GM18870 (cell line): Measurements from ENCODE around the gene SPINDOC.
"Not testable (repeated sequence)": the region's sequence is repeated elsewhere in the genome, so short reads cannot be mapped to it uniquely, and the experiment has no call there.

ENCODE experiments used
- ATAC-seq: cut with Tn5 transposase; IDR thresholded peaks from one replicate; pipeline ENCODE4 v1.9.1; 2021; ENCODE audit warnings: moderate library complexity; ENCODE audit not compliant: unreplicated experiment

SPINDOC gene, protein sequence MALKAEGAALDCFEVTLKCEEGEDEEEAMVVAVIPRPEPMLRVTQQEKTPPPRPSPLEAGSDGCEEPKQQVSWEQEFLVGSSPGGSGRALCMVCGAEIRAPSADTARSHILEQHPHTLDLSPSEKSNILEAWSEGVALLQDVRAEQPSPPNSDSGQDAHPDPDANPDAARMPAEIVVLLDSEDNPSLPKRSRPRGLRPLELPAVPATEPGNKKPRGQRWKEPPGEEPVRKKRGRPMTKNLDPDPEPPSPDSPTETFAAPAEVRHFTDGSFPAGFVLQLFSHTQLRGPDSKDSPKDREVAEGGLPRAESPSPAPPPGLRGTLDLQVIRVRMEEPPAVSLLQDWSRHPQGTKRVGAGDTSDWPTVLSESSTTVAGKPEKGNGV

DNA sequence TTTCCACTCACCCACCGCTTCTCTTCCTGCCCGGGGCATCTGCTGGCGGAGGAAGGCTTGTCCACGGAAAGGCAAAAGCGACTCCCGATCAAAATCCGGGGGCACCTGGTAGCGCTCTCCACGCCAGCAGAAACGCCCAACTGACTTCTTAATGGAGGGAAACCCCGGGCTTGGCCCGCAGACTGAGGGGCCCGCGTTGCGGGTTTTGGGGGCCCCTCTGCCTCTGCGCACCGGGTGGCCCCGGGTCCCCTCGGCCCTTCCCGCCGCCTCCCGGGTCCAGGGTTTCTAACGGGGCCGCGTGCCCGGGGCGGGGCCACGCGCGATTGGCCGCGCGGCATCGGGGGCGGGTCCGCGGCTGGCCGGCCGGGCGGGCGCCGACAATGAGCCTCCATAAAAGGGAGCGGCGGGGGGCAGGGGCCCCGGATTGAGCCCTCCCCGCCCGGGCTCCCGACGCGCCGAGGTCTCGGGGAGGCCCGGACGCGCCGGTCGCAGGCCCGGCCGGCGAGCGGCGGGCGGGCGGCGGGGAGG is at the start of gene SPINDOC:
Gene SPINDOC, plus strand, starts transcription at position 422 of the 528 bp plus-strand sequence. CDS start 231 bp downstream, outside the sequence.
- ATAC-seq = no peak

DNA sequence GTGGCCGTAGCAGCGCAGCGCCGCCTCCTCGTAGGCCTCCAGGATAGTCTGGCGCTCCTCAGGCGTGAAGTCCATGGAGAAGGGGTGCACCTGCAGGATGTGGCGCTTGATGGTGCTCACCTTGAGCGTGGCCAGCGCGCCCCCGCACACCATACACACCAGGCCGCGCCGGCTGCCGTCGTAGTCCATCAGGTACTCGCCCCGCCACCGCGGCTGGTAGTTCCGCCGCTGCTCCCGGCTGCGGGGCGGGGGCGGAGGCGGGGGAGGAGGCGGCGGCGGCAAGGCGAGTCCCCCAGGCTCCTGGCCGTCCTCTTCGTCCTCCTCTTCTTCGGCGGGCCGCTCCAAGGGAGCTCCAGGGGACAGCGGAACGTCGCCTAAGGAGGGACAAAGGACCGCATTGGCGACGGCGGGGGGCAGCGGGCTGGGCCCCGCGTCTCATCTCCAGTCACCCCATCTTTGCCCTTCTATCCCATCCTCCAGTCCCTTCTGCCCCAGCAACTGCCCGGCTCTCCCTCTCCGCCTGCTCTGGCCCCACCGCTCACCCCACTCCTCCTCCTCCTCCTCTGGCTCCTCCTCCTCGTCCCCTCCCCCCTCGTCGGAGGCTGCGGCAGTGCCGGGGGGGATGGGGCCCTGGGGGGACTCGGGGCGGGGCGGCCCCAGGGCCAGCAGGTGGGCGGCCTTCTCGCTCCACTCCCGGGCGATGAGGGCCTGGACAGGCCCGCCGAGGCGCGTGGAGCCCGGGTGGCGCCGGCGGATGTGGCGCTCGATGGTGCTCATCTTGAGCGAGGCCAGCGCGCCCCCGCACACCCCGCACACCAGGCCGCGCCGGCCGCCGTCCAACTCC is 49.5 kb upstream of the SPINDOC start:
- ATAC-seq = no peak

DNA sequence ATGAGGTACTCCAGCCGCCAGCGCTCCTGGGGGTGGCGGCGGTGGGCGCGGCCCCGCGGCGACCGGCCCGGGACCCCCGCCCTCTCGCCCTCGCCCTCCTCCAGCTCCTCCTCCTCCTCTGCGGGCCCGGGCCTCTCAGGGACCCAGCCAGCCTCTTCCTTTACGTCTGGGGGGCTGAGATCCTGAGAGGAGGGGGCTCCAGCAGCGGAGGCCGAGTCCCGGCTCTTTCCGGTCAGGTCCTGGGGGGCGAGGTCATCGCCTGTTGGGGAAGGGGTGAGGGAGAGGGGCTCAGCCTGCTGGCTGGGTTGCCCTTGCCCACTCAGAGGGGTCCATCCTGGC is 48.9 kb upstream of the SPINDOC start:
- no peak for ATAC-seq

DNA sequence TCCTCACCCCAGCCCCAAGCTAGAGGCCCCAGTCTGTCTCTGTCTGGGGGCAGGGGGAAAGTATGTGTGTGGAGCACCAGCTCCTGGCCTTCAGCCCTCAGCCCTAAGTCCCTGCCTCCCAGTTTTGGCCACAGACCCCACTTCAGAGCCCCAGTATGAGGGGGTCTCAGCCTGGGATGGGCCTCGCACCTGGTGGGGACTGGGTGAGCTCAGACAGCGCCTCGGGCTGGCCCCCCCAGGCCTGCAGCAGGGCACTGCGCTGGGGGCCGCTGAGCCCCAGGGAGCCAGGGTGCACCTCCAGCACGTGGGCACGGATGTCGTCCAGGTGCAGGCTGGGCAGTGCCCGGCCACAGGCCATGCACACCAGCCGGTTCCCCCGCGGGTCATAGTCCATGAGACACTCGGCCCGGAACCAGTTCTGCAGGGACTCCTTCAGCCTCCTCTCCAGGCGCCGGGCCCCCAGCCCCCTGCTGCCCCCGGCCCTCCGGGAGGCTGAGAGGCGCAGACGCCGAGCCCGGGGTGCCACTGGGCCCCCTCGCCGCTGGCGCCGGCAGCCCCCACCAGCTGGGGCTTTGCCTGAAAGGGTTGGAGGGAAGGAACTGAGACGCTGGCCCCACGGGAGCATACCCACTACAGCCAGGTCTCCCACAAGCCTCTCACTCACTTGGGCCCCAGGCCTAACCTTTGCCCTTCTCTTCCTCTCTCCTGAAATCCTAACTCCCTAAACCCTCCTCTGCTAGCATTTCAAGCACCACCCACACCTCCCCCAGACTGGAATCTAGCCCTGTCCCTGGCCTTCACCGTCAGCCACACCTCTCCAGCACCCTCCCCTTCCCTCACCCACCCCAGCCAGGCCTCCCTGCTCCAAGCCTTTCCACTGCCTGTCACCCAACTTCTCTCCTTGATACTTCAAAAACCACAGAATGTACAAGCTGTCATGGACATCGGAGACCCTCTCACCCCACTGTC is 48.3 kb upstream of the SPINDOC start:
- no peak for ATAC-seq

DNA sequence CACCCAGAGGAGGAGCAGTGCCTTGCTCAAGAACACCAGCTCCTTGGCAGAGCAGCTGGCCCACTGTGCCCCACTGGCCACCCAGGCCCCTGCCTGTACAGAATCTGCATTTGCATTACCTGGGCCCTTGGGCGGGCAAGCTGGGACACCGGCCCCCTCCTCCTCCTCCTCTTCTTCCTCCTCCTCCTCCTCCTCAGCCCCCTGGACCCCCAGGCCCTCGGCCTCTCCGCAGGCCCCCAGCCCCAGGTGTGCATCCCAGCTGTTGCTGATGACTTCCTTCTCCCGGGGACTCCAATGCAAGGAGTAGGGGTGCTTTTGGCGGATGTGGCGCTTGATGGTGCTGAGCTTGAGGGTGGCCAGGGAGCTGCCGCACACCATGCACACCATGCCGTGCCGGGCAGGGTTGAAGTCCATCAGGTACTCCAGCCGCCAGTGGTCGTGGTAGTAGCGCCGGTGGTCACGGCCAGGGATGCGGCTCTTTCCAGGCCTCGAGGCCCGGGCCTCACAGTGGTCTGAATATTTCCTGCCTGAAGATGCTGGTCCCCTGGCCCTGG is 47.5 kb upstream of the SPINDOC start:
- ATAC-seq = no peak

DNA sequence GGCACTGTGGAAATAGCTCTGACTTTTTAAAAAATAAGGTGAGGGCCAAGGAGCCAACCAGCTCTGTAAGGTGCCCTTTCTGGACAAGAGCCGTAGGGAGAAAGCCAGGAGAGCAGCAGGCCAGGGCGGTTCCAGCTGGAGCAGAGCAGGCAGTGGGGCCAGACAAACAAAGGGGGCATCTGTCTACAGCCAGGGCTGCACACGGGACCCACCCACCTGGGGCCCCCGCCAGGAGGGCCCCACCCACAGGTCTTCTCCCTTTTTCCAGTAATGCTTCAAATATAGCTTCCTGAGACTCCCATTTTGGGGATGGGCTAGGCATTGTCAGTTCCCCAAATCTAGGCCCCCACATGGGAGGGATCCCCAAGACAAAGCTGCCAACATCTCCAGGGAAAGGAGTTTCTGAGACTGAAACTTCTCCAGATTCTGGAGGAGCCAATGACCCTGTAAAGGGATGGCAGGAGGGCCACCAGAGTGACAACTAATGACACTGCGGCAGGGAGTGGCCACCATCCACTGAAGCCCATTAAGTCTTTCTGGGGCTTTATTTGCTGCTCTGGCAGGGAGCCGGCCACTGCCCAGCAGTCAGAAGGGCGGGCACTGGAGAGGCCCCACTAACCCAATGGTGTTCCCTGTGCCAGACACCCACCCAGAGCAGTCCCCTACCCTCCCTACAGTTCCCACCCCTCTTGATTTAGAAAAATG is 46.6 kb upstream of the SPINDOC start:
- ATAC-seq = no peak

DNA sequence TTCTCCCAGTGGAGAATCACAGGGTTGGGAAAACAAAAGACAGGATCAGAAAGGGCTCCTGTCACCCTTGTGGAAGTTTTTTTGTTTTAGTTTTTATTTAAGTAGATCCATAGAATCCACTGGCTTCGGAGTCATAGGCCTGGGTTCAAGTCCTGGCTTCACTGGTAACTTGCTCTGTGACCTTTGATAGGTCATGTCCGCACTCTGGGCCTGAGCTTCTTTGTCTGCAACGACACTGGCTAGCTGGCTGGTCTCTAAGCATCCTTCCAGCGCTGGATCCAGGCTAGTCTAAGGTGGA is 46.0 kb upstream of the SPINDOC start:
- ATAC-seq = no peak

DNA sequence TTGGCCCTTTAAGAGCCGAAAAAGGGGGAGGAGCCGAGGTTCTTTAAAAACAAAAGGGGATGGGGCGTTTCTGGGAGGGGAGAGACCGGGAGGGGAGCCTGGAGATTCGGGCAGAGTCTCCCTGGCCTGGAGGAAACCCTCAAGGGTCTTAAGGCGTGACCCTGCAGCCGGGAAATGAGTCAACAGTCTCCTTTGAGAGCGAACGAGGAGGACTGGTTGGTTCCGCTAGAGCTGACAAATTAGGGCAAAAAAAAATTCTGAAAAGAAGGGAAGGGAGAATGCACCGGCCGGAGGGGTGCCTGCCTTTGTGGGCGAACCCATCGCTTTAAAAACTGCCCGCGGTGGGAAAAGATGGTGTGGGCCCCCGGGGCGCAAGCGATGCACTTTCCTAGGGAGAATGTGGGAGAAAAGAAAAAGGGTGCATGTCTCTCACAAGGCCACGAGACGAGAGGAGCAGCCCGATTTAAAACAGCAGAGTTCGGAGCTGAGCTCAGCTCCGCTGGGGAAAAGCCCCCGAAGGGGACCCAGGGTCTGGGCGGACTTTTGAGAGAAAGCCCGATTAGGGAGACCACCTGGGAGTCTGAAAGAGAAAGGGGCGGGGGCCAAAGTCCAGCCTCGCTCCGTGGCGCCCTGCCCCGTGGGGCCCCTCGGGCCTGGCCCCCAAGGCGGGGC is 45.6 kb upstream of the SPINDOC start:
- no peak for ATAC-seq

DNA sequence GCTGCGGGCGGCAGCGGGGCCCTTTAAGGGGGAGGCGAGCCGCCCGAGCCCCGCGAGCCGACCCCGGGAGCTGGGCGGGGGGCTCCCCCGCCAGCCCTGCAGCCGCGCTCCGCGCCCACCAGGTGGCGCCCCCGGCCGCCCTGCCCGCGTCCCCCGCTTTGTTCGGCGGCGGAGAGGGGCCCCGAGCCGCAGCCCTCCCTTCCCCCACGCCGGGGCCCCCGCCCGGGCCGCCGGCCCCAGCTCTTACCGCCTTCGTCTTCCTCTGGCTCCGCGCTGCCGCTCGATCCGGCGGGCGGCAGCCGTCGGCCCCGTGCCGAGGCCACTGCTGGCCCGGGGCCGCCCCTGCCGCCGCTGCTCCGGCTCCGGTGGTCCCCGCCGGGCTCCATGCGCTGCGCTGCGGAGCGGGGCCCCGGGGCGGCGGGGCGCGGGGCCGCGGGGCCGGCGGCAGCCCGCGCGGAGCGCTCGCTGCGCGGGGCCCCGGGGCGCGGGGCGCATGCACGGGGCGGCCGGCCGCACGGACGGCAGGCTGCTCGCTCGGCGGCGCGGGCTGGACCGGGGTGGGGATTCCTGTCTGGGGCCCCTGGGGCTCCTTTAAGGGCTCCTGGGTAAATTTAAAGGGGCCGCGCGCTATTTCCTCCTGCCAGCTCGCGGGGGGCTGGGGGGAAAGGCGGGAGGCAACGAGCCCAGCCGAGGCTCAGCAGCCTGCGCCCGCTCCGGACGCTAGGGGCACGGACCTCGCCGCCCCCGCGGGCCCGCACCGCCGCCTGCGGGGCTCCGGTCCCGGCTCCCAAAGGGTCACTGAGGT is 44.8 kb upstream of the SPINDOC start, which contains the start of gene ZFTA:
Gene ZFTA, minus strand, starts transcription at position 539 of the 805 bp plus-strand sequence. Its CDS starts 153 bp downstream, at position 386.
- ATAC-seq = no peak

DNA sequence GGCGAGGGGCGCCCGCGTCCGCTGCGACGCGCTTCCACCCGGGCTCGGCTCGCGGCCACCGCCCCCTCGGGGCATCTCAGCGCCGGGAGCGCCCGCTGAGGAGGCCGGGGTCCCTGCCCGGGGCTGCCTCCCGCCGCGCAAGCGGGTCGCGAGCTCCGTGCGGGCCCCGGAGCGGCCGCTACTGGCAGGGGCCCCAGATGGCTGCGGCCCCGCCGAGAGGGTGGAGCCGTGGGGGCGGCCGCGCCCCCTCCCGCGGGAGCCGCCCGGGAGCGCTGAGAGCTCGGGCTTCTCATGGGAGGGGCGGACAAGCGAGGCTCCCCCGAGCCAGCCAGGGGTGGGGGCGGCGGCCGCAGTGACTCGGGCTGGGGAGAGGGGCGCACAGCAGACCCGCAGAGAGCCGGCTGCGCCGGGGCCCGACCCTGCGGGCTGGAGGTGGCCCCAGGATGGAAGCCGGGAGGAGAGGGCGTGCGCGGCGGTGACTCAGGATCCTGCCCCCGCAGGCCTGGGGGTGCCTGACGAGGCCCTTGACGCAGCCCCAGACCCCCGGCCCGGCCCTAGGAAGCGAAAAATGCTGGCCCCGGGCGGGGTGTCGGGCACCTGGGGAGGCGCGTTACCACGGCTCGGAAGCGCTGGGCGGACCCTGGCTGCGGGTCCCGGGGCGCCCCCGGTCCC is 44.1 kb upstream of the SPINDOC start:
- ATAC-seq = no peak

DNA sequence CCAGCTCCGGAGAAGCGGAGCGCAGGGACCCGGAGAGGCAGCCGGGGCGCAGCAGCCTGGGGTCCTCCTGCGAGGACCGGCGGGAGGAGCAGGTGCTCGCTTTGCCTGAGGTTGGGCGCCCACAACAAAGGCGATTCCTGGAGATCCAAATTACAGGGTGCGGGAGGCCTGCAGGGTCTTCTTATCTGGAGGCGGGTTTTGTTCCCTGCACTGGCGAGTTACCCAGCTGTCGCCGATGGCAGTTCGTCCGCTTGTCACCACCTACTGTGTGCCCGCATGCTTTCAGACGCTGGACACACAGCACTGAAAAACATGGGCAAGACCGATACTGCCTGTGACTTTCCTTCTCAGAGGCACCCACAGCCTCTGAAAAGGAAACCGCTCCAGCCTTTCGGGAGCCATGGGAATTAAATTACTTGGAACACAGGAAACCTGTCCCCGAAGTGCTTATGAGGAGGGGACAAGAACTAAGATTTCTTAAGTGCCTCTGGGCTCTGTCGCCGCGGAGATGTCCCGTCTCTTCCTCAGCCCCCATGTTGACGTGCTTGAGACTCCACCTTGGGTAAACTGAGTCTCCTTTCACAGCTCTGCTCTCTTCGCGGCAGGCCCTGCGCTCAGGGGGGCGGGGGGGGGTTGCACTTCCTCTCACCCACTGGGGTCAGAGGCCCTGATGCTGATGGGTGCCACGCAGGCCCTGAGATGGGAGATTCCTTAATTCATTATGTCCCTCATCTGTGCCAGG is 43.4 kb upstream of the SPINDOC start:
- no peak for ATAC-seq

DNA sequence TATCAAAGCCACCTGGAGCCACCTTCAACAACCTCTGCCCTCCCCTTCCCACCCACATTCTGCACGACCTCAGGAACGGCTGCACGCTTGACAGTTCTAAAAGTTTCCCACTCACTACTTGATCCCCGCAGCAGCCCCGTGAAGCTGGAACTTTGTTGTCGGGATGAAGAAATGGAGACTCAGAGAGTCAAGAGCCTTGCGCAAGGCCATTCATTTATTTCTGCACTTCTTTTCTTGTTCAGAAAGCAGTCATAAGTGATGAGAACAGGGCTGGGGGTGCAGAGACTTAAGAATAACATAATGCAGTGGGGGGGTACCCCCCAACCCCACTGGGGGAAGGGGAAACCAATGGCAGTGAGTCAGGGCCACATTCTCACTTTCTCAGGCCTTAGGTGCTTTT is 42.5 kb upstream of the SPINDOC start:
- ATAC-seq = no peak

DNA sequence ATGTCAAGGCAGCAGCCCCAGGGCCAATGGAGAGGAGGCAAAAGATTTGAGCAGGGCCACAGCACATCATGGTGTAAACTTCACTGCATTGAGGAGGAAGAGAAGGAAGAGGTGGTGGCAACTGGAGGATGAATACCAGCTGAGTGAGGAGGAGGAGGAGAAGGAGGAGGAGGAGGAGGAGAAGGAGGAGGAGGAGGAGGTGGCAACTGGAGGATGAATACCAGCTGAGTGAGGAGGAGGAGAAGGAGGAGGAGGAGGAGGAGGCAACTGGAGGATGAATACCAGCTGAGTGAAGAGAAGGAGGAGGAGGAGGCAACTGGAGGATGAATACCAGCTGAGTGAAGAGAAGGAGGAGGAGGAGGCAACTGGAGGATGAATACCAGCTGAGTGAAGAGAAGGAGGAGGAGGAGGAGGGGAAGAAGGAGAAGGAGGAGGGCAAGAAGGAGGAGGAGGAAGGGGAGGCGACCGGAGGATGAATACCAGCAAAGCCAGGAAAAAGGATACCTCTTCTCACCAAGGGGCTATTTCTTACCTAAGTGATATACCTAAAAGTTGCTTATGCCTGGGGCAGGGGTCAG is 41.4 kb upstream of the SPINDOC start:
- not testable (repeated sequence) for ATAC-seq

DNA sequence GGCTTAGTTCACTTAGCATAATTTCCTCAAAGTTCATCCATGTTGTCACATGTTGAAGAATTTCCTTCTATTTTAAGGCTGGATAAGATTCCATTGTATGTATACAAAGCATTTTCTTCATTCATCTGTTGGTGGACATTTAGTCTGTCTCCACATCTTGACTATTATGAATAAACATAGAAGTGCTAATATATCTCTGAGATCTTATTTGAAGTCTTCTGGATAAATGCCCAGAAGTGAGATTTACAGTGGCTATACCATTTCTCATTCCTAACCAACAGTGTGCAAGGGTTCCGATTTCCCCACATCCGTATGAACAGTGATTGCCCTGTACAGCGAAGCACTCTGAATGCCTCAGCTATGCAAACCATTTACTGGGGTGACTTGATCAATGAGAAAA is 38.1 kb upstream of the SPINDOC start:
- ATAC-seq = no peak

DNA sequence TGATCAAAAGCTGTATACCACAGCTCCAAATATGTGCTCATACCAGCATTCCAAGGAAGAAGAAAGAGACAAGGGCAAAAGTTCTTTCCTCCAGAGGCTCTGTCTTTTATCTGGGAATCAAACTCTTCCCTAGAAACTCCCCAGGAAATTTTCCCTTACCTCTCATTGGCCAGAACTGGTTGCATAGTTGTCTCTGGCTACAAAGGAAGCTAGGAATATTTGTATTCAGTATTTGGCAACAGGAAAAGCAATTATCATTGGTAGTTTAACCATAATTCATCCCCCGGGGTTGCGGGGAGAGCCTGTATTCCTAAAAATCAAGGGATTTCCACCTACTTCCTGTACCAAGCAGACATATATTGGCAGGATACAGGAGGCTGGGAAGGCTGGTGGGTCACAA is 34.2 kb upstream of the SPINDOC start:
- no peak for ATAC-seq

DNA sequence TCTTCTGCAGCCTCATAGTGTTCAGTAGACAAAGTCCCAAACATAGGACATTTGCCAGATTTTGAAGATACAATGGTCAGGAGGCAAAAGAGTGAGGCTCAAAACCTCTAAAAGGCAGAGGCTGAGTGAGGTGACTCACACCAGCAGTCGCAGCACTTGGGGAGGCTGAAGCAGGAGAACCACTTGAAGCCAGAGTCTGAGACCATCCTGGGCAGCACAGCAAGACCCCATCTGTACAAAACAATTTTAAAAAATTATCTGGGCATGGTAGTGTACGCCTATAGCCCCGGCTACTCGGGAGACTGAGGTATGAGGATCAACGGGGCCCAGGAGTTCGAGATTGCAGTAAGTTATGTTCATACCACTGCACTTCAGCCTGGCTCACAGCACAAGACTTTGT is 30.5 kb upstream of the SPINDOC start:
- ATAC-seq = no peak
